A172 (cell line): ENCODE results near the gene CCDC39. TPM values are rescaled to one million over a fixed set of nuclear protein-coding genes. Genes with fewer than 3 reads are reported as not detected.

Experiments
- DNase-seq: peaks from one replicate; pipeline ENCODE4 v3.0.0-alpha.2; 2015; ENCODE audit warnings: low spot score
- total RNA-seq: library from RNA; depleted of rRNA; stranded (reverse); fragments of >200 nt; shearing (Covaris generic); gene quantifications from 2 replicates; pipeline ENCODE4 v1.2.3, GENCODE V29; 2014; rRNA removed

CCDC39 gene
- 0.22 TPM in 1 of 2 replicates, not detected in the other for total RNA-seq

- DNase-seq = peak; percentile 64
These were observed at the start of gene CCDC39 for GRCh38 chr3:180679178-180680096. Gene CCDC39 (minus strand): TSS chr3:180679489. CDS start chr3:180679380, 109 bp downstream.

GRCh38 chr3:180720012-180720411 is 40.7 kb upstream of the CCDC39 start:
- no peak for DNase-seq

- no peak for DNase-seq
These were observed 28.6 kb upstream of the CCDC39 start for GRCh38 chr3:180707896-180708295.

GRCh38 chr3:180705619-180706018 is 26.3 kb upstream of the CCDC39 start:
- no peak for DNase-seq

- DNase-seq = no peak
These were observed 25.2 kb upstream of the CCDC39 start for GRCh38 chr3:180704532-180704931.

GRCh38 chr3:180700941-180701340 is 21.7 kb upstream of the CCDC39 start:
- peak; percentile 14 for DNase-seq

GRCh38 chr3:180698760-180699270 is 19.5 kb upstream of the CCDC39 start:
- no peak for DNase-seq

- DNase-seq = no peak
These were observed 15.0 kb upstream of the CCDC39 start for GRCh38 chr3:180694321-180694720.

GRCh38 chr3:180693656-180694055 is 14.4 kb upstream of the CCDC39 start:
- no peak for DNase-seq

- DNase-seq = no peak
These were observed 10.8 kb upstream of the CCDC39 start for GRCh38 chr3:180690061-180690460.

- DNase-seq = no peak
These were observed 5.5 kb upstream of the CCDC39 start for GRCh38 chr3:180684807-180685206.

- DNase-seq = no peak
These were observed 4.5 kb upstream of the CCDC39 start for GRCh38 chr3:180683816-180684215.

GRCh38 chr3:180680097-180680430 is 775 bp upstream of the CCDC39 start:
- DNase-seq = peak; percentile 19

GRCh38 chr3:180678231-180678630 is 1.1 kb downstream of the CCDC39 start:
- no peak for DNase-seq

GRCh38 chr3:180661444-180661843 is 17.8 kb downstream of the CCDC39 start:
- DNase-seq = no peak

GRCh38 chr3:180657094-180657493 is 22.2 kb downstream of the CCDC39 start:
- DNase-seq = no peak

- no peak for DNase-seq
These were observed 22.9 kb downstream of the CCDC39 start for GRCh38 chr3:180656406-180656805.

GRCh38 chr3:180646187-180646790 is 33.0 kb downstream of the CCDC39 start:
- DNase-seq = no peak

- DNase-seq = no peak
These were observed 38.3 kb downstream of the CCDC39 start for GRCh38 chr3:180640987-180641386.

- no peak for DNase-seq
These were observed 45.6 kb downstream of the CCDC39 start for GRCh38 chr3:180633722-180634121.

- DNase-seq = no peak
These were observed 48.0 kb downstream of the CCDC39 start for GRCh38 chr3:180631317-180631716.

GRCh38 chr3:180630371-180630770 is 48.9 kb downstream of the CCDC39 start:
- no peak for DNase-seq

- DNase-seq = no peak
These were observed 52.4 kb downstream of the CCDC39 start for GRCh38 chr3:180626844-180627243.
